Posterior vena cava (tissue), 2 donors: Measurements from ENCODE around the gene TMEM176B. TPM values are rescaled to one million over a fixed set of nuclear protein-coding genes. Genes with fewer than 3 reads are reported as not detected.
A peak's percentile ranks its signal among the peaks of the same experiment; 100 is the strongest.
"Not testable (repeated sequence)": the region's sequence is repeated elsewhere in the genome, so short reads cannot be mapped to it uniquely, and the experiment has no call there.

Source experiments
- DNase-seq: peaks from one replicate; pipeline ENCODE4 v3.0.0-alpha.2; 2020; ENCODE audit warnings: low spot score
- intact Hi-C, 2 donors: fragments of 100-400 bp; cut with DNase I; formaldehyde crosslinking; loops; one replicate each; pipeline versions ENCODE4 v1.14.1 to v1.14.2; 2022 to 2023
- total RNA-seq, 2 donors: library from RNA; stranded (reverse); fragmentation: NEBNext Ultra II Directional; extraction: Animal tissue kit (Norgen Biotek cat#: 25700); gene quantifications; one replicate each; pipeline ENCODE4 v1.2.1, GENCODE V29; 2021
- donor health status: DM: yes; HTN: yes; CAD: no.
- donor health status: DM: yes; HTN: yes; CAD: no.

The TMEM176B gene
- total RNA-seq, 2 donors from 2014 or later, result 65.3 to 110 TPM

GRCh38 chr7:150799156-150799555 is 1.0 kb downstream of the TMEM176B start:
- DNase-seq, result no peak
- intact Hi-C loops, result no loop called here

GRCh38 chr7:150797661-150798060 is 2.5 kb downstream of the TMEM176B start:
- intact Hi-C loops, result no loop called here
- no peak for DNase-seq

- intact Hi-C loops, result no loop called here
These were observed 6.5 kb downstream of the TMEM176B start for GRCh38 chr7:150793569-150794238.

GRCh38 chr7:150791746-150792452 is 8.3 kb downstream of the TMEM176B start:
- intact Hi-C loops, result no loop called here
- peak; percentile 34 for DNase-seq

More at GRCh38 chr7:150793569-150794238, 6.5 kb downstream of the TMEM176B start:
- no peak for DNase-seq

GRCh38 chr7:150791304-150791703 is 8.9 kb downstream of the TMEM176B start:
- no peak for DNase-seq
- intact Hi-C loops, result no loop called here

GRCh38 chr7:150790416-150791075 is 9.6 kb downstream of the TMEM176B start:
- no peak for DNase-seq

GRCh38 chr7:150788474-150789269 is 11.5 kb downstream of the TMEM176B start:
- no peak for DNase-seq
- intact Hi-C loops, result loop anchor here in 1 of 2 donors (10.0 kb wide), 1 partner anchor 196 kb away; no protein-coding TSS in a partner anchor

More at GRCh38 chr7:150790416-150791075, 9.6 kb downstream of the TMEM176B start:
- intact Hi-C loops, result no loop called here

- intact Hi-C loops, result loop anchor here (2.0 to 10.0 kb wide), 2 partner anchors 15 to 197 kb away; no protein-coding TSS in a partner anchor
- DNase-seq, result no peak
These were observed 12.6 kb downstream of the TMEM176B start for GRCh38 chr7:150787321-150788281.

GRCh38 chr7:150784954-150785353 is 15.2 kb downstream of the TMEM176B start:
- intact Hi-C loops, result loop anchor here in 1 of 2 donors (10.0 kb wide), 1 partner anchor 200 kb away; no protein-coding TSS in a partner anchor
- no peak for DNase-seq

- no peak for DNase-seq
- intact Hi-C loops, result loop anchor here in 1 of 2 donors (10.0 kb wide), 1 partner anchor 201 kb away; no protein-coding TSS in a partner anchor
These were observed 15.9 kb downstream of the TMEM176B start for GRCh38 chr7:150784120-150784736.

GRCh38 chr7:150781961-150782360 is 18.2 kb downstream of the TMEM176B start:
- intact Hi-C loops, result loop anchor here in 1 of 2 donors (10.0 kb wide), 1 partner anchor 203 kb away; no protein-coding TSS in a partner anchor
- no peak for DNase-seq

- intact Hi-C loops, result loop anchor here in 1 of 2 donors (10.0 kb wide), 1 partner anchor 204 kb away; no protein-coding TSS in a partner anchor
- no peak for DNase-seq
These were observed 19.1 kb downstream of the TMEM176B start for GRCh38 chr7:150781103-150781502.

- intact Hi-C loops, result loop anchor here in 1 of 2 donors (10.0 kb wide), 1 partner anchor 205 kb away; no protein-coding TSS in a partner anchor
- no peak for DNase-seq
These were observed 19.9 kb downstream of the TMEM176B start for GRCh38 chr7:150780292-150780691.

GRCh38 chr7:150778738-150779301 is 21.3 kb downstream of the TMEM176B start:
- peak; percentile 94 for DNase-seq
- intact Hi-C loops, result loop anchor here (10.0 kb wide), 2 partner anchors 76 to 96 kb away; partner anchors contain the start of gene AOC1 (in 1 of the 2)

- no peak for DNase-seq
- intact Hi-C loops, result loop anchor here (10.0 kb wide), 2 partner anchors 77 to 97 kb away; partner anchors contain the start of gene AOC1 (in 1 of the 2)
These were observed 22.0 kb downstream of the TMEM176B start for GRCh38 chr7:150778014-150778737.

GRCh38 chr7:150774131-150774530 is 26.0 kb downstream of the TMEM176B start:
- DNase-seq, result not testable (repeated sequence)
- intact Hi-C loops, result loop anchor here (10.0 kb wide), 2 partner anchors 81 to 101 kb away; partner anchors contain the start of gene AOC1 (in 1 of the 2)
